ENCODE data around the gene TM4SF5.
A peak's percentile ranks its signal among the peaks of the same experiment; 100 is the strongest.

The TM4SF5 gene

DNA sequence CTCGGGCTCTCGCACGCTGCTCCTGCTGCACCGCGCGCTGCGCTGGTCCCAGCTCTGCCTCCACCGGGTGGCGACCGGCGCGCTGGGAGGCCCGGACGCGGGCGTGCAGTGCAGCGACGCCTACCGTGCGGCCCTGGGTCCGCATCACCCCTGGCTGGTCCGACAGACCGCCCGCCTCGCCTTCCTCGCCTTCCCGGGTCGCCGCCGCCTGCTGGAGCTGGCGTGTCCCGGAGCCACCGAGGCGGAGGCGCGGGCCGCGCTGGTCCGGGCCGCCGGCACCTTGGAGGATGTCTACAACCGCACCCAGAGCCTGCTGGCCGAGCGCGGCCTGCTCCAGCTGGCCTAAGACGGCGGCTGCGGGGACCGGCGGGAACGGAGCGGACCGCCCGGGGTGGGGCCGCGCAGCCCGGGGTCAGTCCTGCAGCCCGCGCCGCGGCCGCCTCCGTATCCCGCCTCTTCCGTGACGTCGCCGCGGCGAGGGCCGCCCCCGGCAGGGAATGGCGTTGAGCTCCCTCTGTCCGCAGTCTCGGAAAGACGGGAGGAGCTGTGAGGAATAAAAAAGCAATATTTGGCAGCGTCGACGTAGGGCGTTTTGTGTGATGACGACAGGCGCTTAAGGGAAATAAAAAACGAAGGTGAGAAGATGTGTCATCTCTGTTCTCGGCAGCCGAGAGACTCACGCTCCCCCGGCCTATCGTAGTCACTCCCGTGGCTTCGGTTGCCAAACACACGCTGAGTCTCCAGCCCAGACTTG is 18.4 kb downstream of the TM4SF5 start:
- H3K27ac ChIP-seq, result peak overlapping the region; percentile 87
- TF ChIP-seq ZFX (IDR thresholded peaks at IDR 0.05), result peak; percentile 95
- TF ChIP-seq, protein P1, sequence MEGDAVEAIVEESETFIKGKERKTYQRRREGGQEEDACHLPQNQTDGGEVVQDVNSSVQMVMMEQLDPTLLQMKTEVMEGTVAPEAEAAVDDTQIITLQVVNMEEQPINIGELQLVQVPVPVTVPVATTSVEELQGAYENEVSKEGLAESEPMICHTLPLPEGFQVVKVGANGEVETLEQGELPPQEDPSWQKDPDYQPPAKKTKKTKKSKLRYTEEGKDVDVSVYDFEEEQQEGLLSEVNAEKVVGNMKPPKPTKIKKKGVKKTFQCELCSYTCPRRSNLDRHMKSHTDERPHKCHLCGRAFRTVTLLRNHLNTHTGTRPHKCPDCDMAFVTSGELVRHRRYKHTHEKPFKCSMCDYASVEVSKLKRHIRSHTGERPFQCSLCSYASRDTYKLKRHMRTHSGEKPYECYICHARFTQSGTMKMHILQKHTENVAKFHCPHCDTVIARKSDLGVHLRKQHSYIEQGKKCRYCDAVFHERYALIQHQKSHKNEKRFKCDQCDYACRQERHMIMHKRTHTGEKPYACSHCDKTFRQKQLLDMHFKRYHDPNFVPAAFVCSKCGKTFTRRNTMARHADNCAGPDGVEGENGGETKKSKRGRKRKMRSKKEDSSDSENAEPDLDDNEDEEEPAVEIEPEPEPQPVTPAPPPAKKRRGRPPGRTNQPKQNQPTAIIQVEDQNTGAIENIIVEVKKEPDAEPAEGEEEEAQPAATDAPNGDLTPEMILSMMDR (conservative IDR thresholded peaks at IDR 0.05), result peak; percentile 96

DNA sequence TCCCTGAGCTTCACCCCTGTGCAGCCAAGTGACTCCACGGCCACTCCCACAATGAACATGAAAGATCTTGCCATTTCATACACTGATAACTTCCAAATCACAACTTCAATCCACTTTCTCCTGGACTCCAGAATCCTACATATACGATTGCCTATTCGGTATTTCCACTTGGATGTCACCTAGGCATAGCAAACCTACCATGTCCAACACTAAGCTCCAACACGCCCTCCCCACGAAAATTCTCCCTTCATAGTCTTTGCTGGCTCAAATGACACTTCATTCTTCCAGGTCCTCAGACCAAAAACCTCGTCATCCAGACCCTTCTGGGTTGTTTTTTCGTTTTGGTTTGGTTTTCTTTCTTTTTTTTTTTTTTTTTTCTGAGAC is 19.0 kb downstream of the TM4SF5 start:
- no peak for TF ChIP-seq ZFX (IDR thresholded peaks at IDR 0.05)
- TF ChIP-seq, protein P1 (conservative IDR thresholded peaks at IDR 0.05), result no peak
- peak overlapping the region; percentile 87 for H3K27ac ChIP-seq

DNA sequence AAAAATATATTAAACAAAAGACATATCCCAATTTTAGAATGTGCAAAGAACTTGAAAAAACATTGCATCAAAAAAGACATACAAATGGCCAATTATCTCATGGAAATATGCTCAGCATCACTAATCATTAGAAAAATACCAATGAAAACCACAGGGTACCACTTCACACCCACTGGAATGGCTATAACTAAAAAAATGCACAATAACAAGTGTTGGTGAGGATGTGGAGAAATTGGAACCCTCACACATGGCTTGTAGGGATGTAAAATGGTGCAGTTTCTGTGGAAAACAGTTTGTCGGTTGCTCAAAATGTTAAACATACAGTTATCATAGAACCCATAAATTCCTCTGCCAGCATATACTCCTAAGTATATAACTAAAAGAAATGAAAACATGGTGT is 23.5 kb downstream of the TM4SF5 start:
- peak overlapping the region; percentile 93 for H3K27ac ChIP-seq

DNA sequence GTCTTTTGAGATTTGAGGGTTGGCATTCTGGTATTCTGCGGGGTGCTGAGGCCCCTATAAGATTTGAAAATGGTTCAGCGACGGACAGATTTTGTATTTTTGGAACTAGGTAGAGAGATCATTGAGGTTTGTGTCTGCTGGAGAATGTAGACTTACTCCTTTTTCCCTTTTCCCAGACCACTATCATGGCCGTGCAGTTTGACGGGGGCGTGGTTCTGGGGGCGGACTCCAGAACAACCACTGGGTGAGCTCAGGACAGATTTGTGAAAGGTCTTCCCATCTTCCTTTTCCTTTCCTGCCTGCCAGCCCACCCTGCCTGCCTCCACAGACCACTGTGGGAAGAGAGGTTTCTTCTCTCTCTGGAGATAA is 24.9 kb downstream of the TM4SF5 start:
- TF ChIP-seq, protein P1 (conservative IDR thresholded peaks at IDR 0.05), result no peak
- TF ChIP-seq ZFX (IDR thresholded peaks at IDR 0.05), result no peak
- peak overlapping the region; percentile 93 for H3K27ac ChIP-seq

More for the DNA sequence above, 23.5 kb downstream of the TM4SF5 start:
- TF ChIP-seq, protein P1 (conservative IDR thresholded peaks at IDR 0.05), result no peak
- TF ChIP-seq ZFX (IDR thresholded peaks at IDR 0.05), result no peak

DNA sequence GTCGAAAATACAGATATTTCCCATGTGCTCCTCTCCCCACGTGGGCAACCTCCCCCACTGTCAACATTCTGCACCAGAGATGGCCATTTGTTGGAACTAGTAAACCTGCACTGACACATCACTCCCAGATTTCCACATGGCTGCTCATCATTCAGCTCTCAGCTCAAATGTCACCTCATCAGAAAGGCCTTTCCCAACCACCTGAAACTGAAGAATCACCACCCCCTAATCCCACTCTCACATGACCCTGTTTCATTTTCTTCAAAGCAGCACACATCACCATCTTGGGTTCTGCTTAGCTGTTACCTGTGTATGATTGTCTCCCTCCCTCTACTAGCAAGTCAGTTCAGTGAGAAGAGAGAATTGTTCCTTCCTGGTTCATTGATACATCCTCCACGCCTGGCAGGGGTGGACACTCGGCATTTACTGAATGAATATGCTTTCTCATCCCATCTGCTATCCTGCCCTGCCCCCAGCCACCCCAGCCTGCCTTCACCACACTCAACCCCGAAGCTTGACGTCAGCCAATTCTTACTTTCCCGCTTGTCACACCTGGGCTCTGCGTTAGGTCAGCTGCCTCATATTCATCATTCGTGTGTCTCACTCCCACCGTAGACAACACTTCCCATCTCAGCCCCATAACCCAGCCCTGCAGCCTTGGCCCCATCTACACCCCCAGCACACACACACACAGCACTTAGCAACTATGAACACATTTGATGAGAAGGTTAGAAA is 28.9 kb downstream of the TM4SF5 start:
- no peak overlapping the region for H3K27ac ChIP-seq
- TF ChIP-seq ZFX (IDR thresholded peaks at IDR 0.05), result no peak
- TF ChIP-seq, protein P1 (conservative IDR thresholded peaks at IDR 0.05), result no peak

DNA sequence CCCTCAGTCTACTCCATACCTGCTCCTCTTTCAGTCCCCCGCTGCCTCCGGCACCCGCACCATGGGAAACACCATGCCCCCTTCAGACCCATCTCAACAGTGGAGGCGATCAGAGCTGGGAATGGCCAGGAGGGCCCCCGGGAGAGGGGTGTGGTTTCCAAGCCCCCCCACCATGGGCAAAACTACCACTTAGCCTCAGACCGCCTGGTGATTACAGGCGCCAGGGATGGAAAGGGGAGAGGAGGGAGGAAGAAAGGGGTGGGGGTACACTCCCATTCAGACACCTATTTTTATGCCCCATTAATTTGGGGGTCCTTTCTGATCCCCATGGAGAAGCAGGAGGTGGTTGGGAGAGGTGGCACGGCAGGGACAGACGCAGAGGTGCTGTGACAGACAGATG is 30.5 kb downstream of the TM4SF5 start, which contains the start of gene C17orf114:
Gene C17orf114, minus strand, starts transcription at position 101 of the 400 bp plus-strand sequence.
- TF ChIP-seq, protein P1 (conservative IDR thresholded peaks at IDR 0.05), result no peak
- no peak for TF ChIP-seq ZFX (IDR thresholded peaks at IDR 0.05)
- no peak within 1 kb of the TSS for H3K27ac ChIP-seq

DNA sequence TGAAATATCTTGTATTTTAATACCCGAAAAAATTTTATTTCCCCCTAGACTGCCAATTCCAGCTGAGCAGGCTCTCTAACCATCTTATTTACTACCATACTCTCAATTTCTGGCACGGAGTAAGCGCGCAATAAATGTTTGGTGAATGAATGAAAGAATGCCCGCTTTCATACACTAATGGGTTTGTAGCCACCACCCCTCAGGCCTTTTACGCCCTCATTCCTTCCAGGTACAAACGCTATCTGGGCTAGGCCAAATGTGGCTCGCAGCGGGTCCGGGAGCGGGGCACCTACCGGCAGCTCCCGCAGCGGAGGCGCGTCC is 34.7 kb downstream of the TM4SF5 start:
- peak overlapping the region; percentile 77 for H3K27ac ChIP-seq
- no peak for TF ChIP-seq ZFX (IDR thresholded peaks at IDR 0.05)
- TF ChIP-seq, protein P1 (conservative IDR thresholded peaks at IDR 0.05), result no peak

All from C4-2B (cell line).